ENCODE data around the gene FOXP3.
A peak's percentile ranks its signal among the peaks of the same experiment; 100 is the strongest.

The FOXP3 gene

DNA sequence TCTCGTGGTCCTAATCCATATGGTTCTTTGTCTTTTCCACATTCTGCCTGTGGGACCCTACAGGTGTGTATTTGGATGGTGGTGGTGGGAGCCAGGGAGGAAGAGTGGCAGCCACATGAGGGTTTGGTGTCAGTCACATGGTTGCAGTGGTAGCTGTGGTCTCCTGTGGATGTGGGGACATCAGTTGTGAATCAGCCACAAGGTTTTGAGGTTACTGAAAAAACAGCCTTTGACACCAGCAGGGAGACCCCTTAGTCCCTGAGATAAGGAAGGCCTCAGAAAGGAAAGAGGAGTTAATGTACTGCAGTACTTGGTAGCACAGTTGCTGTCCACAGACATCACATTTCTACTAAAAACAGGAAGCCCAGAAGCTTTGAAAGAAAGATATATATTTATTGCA lies 23.2 kb upstream of the FOXP3 start:
- no peak for DNase-seq
- Histone ChIP-seq H3K27me3 (no peaks in the 10 kb centered on the region), H3K27ac (no peak overlapping the region), H3K4me1 (no peaks in the 10 kb centered on the region), H3K9me3 (no peaks in the 10 kb centered on the region), H3K36me3 (peaks cover 0 to 8% (median 4%) of the 10 kb centered on the region in 3 donors), H3K4me3 (no peak overlapping the region)
- TF ChIP-seq, protein P1, sequence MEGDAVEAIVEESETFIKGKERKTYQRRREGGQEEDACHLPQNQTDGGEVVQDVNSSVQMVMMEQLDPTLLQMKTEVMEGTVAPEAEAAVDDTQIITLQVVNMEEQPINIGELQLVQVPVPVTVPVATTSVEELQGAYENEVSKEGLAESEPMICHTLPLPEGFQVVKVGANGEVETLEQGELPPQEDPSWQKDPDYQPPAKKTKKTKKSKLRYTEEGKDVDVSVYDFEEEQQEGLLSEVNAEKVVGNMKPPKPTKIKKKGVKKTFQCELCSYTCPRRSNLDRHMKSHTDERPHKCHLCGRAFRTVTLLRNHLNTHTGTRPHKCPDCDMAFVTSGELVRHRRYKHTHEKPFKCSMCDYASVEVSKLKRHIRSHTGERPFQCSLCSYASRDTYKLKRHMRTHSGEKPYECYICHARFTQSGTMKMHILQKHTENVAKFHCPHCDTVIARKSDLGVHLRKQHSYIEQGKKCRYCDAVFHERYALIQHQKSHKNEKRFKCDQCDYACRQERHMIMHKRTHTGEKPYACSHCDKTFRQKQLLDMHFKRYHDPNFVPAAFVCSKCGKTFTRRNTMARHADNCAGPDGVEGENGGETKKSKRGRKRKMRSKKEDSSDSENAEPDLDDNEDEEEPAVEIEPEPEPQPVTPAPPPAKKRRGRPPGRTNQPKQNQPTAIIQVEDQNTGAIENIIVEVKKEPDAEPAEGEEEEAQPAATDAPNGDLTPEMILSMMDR (IDR thresholded peaks at IDR 0.05) = no peak
- intact Hi-C loops (cut with DNase I; ENCODE audit: low total_unique reads) = no loop called here

DNA sequence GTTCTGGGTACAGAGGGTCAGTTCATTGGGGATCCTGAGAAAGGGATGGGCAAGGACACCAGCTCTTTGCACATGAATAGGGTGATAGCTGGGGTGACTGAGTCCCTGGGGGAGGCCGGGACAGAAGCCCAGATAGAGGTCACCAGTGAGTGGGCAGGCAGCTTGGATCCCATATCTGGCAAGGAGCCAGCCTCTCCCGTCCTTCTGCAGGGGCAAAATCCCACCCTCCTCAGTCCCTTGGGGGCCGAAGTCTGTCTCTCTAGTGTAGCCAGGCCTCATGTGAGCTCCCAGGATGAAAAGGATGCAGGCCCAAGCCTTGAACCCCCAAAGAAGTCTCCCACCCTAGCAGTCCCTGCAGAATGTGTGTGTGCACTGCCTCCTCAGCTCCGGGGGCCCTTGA lies 22.1 kb upstream of the FOXP3 start:
- Histone ChIP-seq H3K4me3 (no peak overlapping the region), H3K4me1 (no peaks in the 10 kb centered on the region), H3K9me3 (no peaks in the 10 kb centered on the region), H3K27ac (no peak overlapping the region), H3K27me3 (no peaks in the 10 kb centered on the region), H3K36me3 (peaks cover 0 to 8% (median 4%) of the 10 kb centered on the region in 3 donors)
- intact Hi-C loops (cut with DNase I; ENCODE audit: low total_unique reads) = no loop called here
- TF ChIP-seq, protein P1 (IDR thresholded peaks at IDR 0.05) = no peak
- no peak for DNase-seq

DNA sequence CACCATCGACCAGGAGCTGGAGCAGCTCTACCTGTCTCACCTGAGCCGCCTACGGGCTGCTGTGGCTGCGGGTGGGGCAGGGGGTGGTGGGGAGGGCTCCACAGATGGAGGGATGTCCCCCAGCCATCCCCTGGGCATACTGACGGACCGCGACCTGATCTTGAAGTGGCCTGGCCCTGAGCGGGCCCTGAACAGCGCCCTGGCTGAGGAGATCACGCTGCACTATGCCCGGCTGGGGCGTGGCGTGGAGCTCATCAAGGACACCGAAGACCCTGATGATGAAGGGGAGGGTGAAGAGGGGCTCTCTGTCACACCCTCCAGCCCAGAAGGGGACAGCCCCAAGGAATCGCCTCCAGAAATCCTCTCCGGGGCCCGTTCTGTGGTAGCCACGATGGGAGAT lies 21.6 kb upstream of the FOXP3 start:
- TF ChIP-seq, protein P1 (IDR thresholded peaks at IDR 0.05) = no peak
- Histone ChIP-seq H3K4me1 (no peaks in the 10 kb centered on the region), H3K36me3 (peaks cover 0 to 8% (median 4%) of the 10 kb centered on the region in 3 donors), H3K4me3 (no peak overlapping the region), H3K27me3 (no peaks in the 10 kb centered on the region), H3K9me3 (no peaks in the 10 kb centered on the region), H3K27ac (no peak overlapping the region)
- DNase-seq = no peak
- intact Hi-C loops (cut with DNase I; ENCODE audit: low total_unique reads) = no loop called here

DNA sequence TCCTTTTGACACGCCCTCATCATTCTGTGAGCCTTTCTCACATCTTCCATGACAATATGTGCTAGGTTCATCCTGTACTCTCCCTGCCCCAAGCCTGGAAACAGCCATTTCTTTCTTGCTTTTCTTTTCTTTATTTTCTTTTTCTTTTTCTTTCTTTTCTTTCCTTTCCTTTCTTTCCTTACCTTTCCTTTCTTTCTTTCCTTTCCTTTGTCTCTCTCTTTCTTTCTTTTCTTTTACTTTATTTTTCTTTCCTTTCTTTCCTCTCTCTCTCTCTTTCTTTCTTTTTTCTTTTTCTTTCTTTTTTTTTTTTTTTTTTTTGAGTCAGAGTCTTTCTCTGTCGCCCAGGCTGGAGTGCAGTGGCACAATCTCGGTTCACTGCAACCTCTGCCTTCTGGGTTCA lies 19.7 kb upstream of the FOXP3 start:
- TF ChIP-seq, protein P1 (IDR thresholded peaks at IDR 0.05) = no peak
- Histone ChIP-seq H3K27ac (no peak overlapping the region), H3K4me1 (no peaks in the 10 kb centered on the region), H3K36me3 (peaks cover 0 to 8% (median 4%) of the 10 kb centered on the region in 3 donors), H3K27me3 (no peaks in the 10 kb centered on the region), H3K4me3 (no peak overlapping the region), H3K9me3 (no peaks in the 10 kb centered on the region)
- intact Hi-C loops (cut with DNase I; ENCODE audit: low total_unique reads) = no loop called here
- no peak for DNase-seq

DNA sequence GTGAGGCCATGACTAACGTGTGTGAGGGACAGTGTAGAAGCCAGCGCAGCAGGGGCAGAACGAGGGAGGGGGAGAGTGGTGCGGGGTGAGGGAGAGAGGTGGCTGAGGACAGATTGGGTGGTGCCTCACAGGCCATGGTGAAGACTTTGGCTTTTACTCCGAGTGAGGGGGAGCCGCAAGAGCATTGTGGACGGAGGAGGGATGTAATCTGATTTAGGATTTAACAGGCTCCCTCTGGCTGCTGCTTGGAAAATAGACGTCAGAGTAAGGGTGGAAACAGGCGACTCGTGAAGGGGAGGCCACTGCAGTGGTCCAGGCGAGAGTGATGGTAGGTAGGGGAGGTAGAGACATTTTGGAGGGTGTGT lies 18.1 kb upstream of the FOXP3 start:
- H3K4me3 ChIP-seq = no peak overlapping the region
- H3K36me3 ChIP-seq = peaks cover 0 to 8% (median 4%) of the 10 kb centered on the region in 3 donors
- no peak for DNase-seq
- no peaks in the 10 kb centered on the region for H3K9me3 ChIP-seq
- H3K27ac ChIP-seq = no peak overlapping the region
- intact Hi-C loops (cut with DNase I; ENCODE audit: low total_unique reads) = no loop called here
- H3K4me1 ChIP-seq = no peaks in the 10 kb centered on the region
- no peaks in the 10 kb centered on the region for H3K27me3 ChIP-seq
- TF ChIP-seq, protein P1 (IDR thresholded peaks at IDR 0.05) = peak; percentile 25 to 26

DNA sequence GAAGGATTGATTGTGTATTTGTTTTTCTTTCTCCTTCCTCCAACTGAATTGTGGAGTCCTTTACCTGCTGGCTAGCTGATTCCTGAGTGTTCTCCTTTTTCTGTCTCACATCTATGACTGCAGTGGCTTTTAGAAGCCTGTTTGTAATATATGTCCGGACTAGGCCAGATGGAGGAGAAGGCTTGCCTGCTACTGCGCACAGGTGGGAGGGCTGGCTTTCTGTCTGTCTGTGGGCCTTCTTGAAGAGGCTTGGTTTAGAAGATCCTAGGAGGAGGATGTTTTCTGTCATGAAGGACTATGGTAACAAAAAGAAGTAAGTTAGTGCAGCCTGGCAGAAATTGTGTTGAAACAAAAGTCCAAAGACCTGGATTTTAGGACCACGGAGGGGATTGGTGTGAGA lies 13.6 kb upstream of the FOXP3 start:
- peaks cover 0 to 4% (median 0%) of the 10 kb centered on the region in 3 donors for H3K36me3 ChIP-seq
- H3K9me3 ChIP-seq = no peaks in the 10 kb centered on the region
- intact Hi-C loops (cut with DNase I; ENCODE audit: low total_unique reads) = no loop called here
- no peak overlapping the region for H3K27ac ChIP-seq
- TF ChIP-seq, protein P1 (IDR thresholded peaks at IDR 0.05) = no peak
- peaks cover 0 to 21% (median under 1%) of the 10 kb centered on the region in 4 donors for H3K4me1 ChIP-seq
- H3K27me3 ChIP-seq = no peaks in the 10 kb centered on the region
- no peak for DNase-seq
- no peak overlapping the region for H3K4me3 ChIP-seq

All from tibial artery (tissue), 4 donors.